ENCODE data around the gene HMGB1.

HMGB1 gene

GRCh38 chr13:30413842-30414241, 51.9 kb downstream of the HMGB1 start:
- TF ChIP-seq POLR2A (IDR thresholded peaks at IDR 0.05; ENCODE audit: extremely low read depth, insufficient read length) = no peak
- TF ChIP-seq CTCF (IDR thresholded peaks at IDR 0.05; ENCODE audit: low read depth, low read length) = no peak
- TF ChIP-seq MAX (IDR thresholded peaks at IDR 0.05; ENCODE audit: low read depth, low read length) = peak; percentile 77
- TF ChIP-seq MYC (IDR thresholded peaks at IDR 0.05; ENCODE audit: low read depth, low read length) = peak; percentile 55; the same call in 1 of the 2 replicates
- DNase-seq (ENCODE audit: low read depth) = peak; percentile 66
- H3K4me3 ChIP-seq (ENCODE audit: low read depth, low read length) = no peak overlapping the region

- no peak for DNase-seq (ENCODE audit: low read depth)
- TF ChIP-seq CTCF (IDR thresholded peaks at IDR 0.05; ENCODE audit: low read depth, low read length) (no peak), MAX (IDR thresholded peaks at IDR 0.05; ENCODE audit: low read depth, low read length) (no peak), MYC (IDR thresholded peaks at IDR 0.05; ENCODE audit: low read depth, low read length) (no peak), POLR2A (IDR thresholded peaks at IDR 0.05; ENCODE audit: extremely low read depth, insufficient read length) (no peak)
- H3K4me3 ChIP-seq (ENCODE audit: low read depth, low read length) = no peak overlapping the region
Measured at GRCh38 chr13:30412346-30412745, 53.4 kb downstream of the HMGB1 start.

- no peak for DNase-seq (ENCODE audit: low read depth)
- no peak overlapping the region for H3K4me3 ChIP-seq (ENCODE audit: low read depth, low read length)
- TF ChIP-seq CTCF (IDR thresholded peaks at IDR 0.05; ENCODE audit: low read depth, low read length) (no peak), MAX (IDR thresholded peaks at IDR 0.05; ENCODE audit: low read depth, low read length) (no peak), POLR2A (IDR thresholded peaks at IDR 0.05; ENCODE audit: extremely low read depth, insufficient read length) (no peak), MYC (IDR thresholded peaks at IDR 0.05; ENCODE audit: low read depth, low read length) (no peak)
Measured at GRCh38 chr13:30410705-30411125, 55.0 kb downstream of the HMGB1 start.

DNA sequence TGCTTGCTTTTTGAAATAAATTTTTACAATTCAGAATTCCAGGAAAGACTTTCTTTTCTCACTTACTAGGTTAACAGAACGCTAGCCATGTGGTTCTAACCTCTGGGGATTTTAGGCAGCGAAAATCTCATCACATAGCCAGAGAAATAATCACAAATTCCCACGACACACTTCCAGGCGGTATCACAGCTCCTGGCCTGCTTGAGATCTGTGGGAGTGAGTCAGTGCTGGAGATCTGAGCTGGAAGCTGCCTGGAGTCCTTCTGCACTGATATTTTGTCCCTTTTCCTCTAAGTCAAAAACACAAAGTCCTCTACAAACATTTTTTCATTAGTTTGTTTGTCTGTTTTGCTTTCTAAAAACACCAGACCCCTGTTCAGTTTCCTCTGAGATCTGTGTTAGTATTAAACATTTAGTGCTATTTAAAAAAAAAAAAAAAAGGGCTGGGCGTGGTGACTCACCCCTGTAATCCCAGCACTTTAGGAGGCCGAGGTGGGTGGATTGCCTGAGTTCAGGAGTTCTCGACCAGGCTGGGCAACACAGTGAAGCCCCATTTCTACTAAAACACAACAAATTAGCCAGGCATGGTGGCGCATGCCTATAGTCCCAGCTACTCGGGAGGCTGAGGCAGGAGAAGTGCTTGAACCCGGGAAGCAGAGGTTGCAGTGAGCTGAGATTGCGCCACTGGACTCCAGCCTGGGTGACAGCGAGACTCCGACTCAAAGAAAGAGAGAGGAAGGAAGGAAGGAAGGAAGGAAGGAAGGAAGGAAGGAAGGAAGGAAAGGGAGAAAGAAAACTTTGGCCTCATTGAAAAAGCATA, 55.6 kb downstream of the HMGB1 start:
- H3K4me3 ChIP-seq (ENCODE audit: low read depth, low read length) = no peak overlapping the region
- DNase-seq (ENCODE audit: low read depth) = no peak
- TF ChIP-seq MYC (IDR thresholded peaks at IDR 0.05; ENCODE audit: low read depth, low read length) (no peak), CTCF (IDR thresholded peaks at IDR 0.05; ENCODE audit: low read depth, low read length) (no peak), POLR2A (IDR thresholded peaks at IDR 0.05; ENCODE audit: extremely low read depth, insufficient read length) (no peak), MAX (IDR thresholded peaks at IDR 0.05; ENCODE audit: low read depth, low read length) (peak; percentile 8; the same call in 1 of the 2 replicates)

DNA sequence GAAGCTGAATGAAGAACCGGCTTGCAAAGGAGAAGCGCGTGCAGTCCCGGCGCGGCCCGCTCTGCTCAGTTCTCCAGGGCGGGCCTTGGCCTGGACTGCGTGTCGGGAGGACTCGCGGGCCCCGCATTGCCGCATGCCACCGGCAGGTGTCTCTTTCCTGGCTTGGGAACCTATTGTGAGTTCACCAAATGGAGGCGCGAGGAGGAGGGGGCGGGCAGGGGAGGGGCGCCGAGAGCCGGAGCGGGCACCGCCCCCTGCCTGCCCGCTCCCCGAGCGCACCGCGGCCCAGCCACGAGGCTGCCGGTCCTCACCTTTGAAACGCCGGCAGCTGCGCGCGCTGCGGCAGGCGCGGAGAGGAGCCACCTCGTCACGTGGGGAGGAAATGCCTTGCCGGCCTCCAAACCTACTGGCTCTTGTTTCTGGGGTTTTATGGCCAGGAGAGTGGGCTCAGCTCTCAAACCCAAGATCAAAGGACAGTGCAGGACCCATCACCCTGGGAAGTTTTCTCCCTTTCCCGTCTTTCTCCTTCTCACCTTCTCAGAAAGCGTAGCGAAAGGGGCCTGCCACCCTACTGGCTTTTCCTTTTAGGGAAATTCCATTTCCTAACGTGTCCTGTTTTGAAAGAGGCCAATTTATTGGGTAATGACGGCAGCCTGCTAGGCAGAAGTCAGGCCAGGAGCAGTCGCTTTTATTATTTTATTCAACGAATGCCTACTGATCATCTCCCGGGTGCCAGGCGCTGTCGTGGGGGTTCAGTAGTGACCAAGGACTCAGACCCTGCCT, 57.2 kb downstream of the HMGB1 start:
- peak overlapping the region; percentile 42 for H3K4me3 ChIP-seq (ENCODE audit: low read depth, low read length)
- DNase-seq (ENCODE audit: low read depth) = peak; percentile 97
- TF ChIP-seq CTCF (IDR thresholded peaks at IDR 0.05; ENCODE audit: low read depth, low read length) (peak; percentile 63), POLR2A (IDR thresholded peaks at IDR 0.05; ENCODE audit: extremely low read depth, insufficient read length) (peak; percentile 73), MAX (IDR thresholded peaks at IDR 0.05; ENCODE audit: low read depth, low read length) (peak; percentile 98), MYC (IDR thresholded peaks at IDR 0.05; ENCODE audit: low read depth, low read length) (peak; percentile 99)
